Measurements from ENCODE around the gene KCNQ1OT1. TPM values are rescaled to one million over a fixed set of nuclear protein-coding genes. Genes with fewer than 3 reads are reported as not detected.

KCNQ1OT1 gene
- total and polyA plus RNA-seq, 7 donors, result 0.01 to 0.56 (median 0.30) TPM

DNA sequence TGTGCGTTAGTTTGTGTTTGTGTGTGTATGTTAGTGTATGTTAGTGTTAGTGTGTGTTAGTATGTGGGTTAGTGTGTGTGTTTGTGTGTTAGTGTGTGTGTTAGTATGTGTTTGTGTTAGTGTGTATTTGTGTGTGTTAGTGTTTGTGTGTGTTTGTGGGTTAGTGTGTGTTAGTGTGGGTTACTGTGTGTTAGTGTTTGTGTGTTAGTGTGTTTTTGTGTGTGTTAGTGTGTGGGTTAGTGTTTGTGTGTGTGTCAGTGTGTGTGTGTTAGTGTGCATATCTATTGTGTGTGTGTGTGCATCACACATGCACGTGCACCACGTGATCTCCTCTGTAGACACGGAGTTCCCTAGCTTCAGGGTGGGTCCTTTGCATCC is 115.4 kb downstream of the KCNQ1OT1 start:
- TF ChIP-seq, protein P1, sequence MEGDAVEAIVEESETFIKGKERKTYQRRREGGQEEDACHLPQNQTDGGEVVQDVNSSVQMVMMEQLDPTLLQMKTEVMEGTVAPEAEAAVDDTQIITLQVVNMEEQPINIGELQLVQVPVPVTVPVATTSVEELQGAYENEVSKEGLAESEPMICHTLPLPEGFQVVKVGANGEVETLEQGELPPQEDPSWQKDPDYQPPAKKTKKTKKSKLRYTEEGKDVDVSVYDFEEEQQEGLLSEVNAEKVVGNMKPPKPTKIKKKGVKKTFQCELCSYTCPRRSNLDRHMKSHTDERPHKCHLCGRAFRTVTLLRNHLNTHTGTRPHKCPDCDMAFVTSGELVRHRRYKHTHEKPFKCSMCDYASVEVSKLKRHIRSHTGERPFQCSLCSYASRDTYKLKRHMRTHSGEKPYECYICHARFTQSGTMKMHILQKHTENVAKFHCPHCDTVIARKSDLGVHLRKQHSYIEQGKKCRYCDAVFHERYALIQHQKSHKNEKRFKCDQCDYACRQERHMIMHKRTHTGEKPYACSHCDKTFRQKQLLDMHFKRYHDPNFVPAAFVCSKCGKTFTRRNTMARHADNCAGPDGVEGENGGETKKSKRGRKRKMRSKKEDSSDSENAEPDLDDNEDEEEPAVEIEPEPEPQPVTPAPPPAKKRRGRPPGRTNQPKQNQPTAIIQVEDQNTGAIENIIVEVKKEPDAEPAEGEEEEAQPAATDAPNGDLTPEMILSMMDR (IDR thresholded peaks at IDR 0.05), result no peak
- Histone ChIP-seq H3K9me3 (no peaks in the 10 kb centered on the region), H3K27ac (no peak overlapping the region), H3K27me3 (ENCODE audit: insufficient read depth in 3 of 3, low read length in 2 of 3) (no peaks in the 10 kb centered on the region), H3K4me1 (no peaks in the 10 kb centered on the region), H3K36me3 (ENCODE audit: insufficient read depth in 1 of 2, low read depth in 1 of 2) (no peaks in the 10 kb centered on the region), H3K4me3 (no peak overlapping the region)
- DNase-seq (no peak), ATAC-seq (no peak)
- intact Hi-C loops (cut with DNase I), result no loop called here
- WGBS, 3 donors, result 65 to 95% (median 83%) methylated on average over 4 of the region's 4 CpGs

DNA sequence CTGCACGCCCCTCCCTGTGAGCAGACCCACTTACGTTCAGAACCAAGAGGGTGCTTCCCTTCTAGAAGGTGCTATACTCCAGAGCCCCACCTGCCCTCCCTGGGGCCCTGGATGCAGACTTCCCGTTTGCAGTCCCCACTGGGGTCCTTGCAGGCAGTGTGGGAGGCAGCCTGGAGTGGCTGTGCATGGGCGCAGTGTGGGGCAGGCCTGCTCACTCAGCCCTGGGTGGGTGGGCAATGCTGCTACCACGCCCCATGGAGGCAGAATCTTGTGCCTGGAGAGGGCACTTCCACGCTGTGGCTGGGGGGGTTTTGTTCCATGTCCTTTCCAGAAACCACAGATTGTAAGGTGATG is 116.2 kb downstream of the KCNQ1OT1 start:
- Histone ChIP-seq H3K4me1 (no peaks in the 10 kb centered on the region), H3K9me3 (no peaks in the 10 kb centered on the region), H3K4me3 (no peak overlapping the region), H3K36me3 (ENCODE audit: insufficient read depth in 1 of 2, low read depth in 1 of 2) (no peaks in the 10 kb centered on the region), H3K27ac (no peak overlapping the region), H3K27me3 (ENCODE audit: insufficient read depth in 3 of 3, low read length in 2 of 3) (no peaks in the 10 kb centered on the region)
- intact Hi-C loops (cut with DNase I), result no loop called here
- TF ChIP-seq, protein P1 (IDR thresholded peaks at IDR 0.05), result no peak
- no peak for ATAC-seq
- 88 to 94% (median 92%) methylated on average over 6 of the region's 6 CpGs for WGBS, 3 donors
- no peak for DNase-seq

DNA sequence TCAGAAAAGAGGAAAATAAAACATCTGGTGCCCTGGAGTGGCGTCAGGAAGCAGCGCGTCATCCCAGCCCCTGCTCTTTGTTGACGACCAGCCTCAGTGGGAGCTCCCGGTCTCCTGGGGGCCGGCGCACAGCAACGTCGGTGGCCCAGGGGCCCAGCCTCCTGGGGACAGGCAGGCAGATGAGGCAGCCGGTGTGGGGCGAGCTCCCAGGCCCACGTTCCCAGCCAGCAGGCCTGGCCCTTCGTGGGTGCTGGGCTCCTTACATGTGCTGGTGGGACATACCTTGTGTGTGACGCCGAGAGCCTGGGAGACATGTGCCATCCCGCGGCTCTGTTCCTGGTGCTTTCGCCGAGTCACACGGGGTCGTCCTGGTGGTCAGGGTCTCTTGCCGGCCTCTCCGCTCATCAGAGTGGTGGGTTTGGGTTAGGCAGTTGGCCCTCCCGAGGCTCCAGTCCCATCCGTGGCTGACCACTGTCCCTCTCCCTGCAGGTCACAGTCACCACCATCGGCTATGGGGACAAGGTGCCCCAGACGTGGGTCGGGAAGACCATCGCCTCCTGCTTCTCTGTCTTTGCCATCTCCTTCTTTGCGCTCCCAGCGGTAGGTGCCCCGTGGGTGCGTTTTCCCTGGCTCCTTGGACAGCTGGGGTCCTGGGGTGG is 116.7 kb downstream of the KCNQ1OT1 start:
- WGBS, 3 donors, result 79 to 84% (median 81%) methylated on average over 30 to 33 of the region's 33 CpGs
- no peaks in the 10 kb centered on the region for H3K36me3 ChIP-seq (ENCODE audit: insufficient read depth in 1 of 2, low read depth in 1 of 2)
- no peaks in the 10 kb centered on the region for H3K27me3 ChIP-seq (ENCODE audit: insufficient read depth in 3 of 3, low read length in 2 of 3)
- no peaks in the 10 kb centered on the region for H3K9me3 ChIP-seq
- no peaks in the 10 kb centered on the region for H3K4me1 ChIP-seq
- intact Hi-C loops (cut with DNase I), result no loop called here
- TF ChIP-seq, protein P1 (IDR thresholded peaks at IDR 0.05), result no peak
- no peak for ATAC-seq
- H3K27ac ChIP-seq, result no peak overlapping the region
- peak; percentile 5 to 49 for DNase-seq
- H3K4me3 ChIP-seq, result no peak overlapping the region

DNA sequence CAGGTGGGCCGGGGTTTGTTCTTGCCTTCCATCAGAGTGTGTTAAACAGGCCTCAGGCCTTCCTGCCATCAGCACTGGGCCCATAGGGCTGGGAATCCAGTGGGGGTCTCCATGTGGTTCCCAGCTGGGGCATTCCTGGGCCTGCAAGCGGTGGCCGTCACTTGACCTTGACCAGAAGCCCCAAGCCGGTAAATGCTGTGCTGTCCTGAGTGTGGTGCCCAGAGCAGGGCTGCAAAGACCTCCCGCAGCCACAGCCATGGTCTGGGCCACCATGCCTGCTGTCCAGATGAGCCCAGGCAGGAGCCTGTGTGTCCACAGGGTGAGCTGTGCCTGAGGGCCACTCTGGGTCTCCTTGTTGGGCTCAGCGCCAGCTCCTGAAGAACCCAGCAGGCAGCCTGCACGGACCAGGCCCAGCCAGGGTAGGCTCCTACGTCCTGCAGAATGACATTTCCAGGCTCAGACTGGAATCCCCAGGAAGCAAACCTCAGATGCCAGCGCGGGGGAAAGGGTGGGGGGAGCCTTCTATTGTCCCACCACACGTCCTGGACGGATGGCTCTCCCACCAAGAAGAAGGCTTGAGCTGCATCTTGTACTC is 117.3 kb downstream of the KCNQ1OT1 start:
- peak in 1 of 4 donors; percentile 15 for ATAC-seq
- Histone ChIP-seq H3K9me3 (no peaks in the 10 kb centered on the region), H3K27ac (no peak overlapping the region), H3K4me1 (no peaks in the 10 kb centered on the region), H3K4me3 (no peak overlapping the region), H3K36me3 (ENCODE audit: insufficient read depth in 1 of 2, low read depth in 1 of 2) (no peaks in the 10 kb centered on the region), H3K27me3 (ENCODE audit: insufficient read depth in 3 of 3, low read length in 2 of 3) (no peaks in the 10 kb centered on the region)
- peak; percentile 14 to 54 for DNase-seq
- TF ChIP-seq, protein P1 (IDR thresholded peaks at IDR 0.05), result no peak
- WGBS, 3 donors, result 78 to 81% (median 79%) methylated on average over 12 of the region's 12 CpGs
- intact Hi-C loops (cut with DNase I), result no loop called here

All from psoas muscle (tissue), 8 donors.